Mesothelial cell of epicardium (in vitro differentiated cells): ENCODE results near the gene UFD1. TPM values are rescaled to one million over a fixed set of nuclear protein-coding genes. Genes with fewer than 3 reads are reported as not detected.

Experiments used
- DNase-seq, 2 experiments: peaks; one replicate each; pipeline ENCODE4 v3.0.0; 2021; ENCODE audit warnings: low spot score in 2 of 2; ENCODE audit not compliant: unreplicated experiment in 2 of 2
- H3K27ac Mint-ChIP-seq: 2 replicates; pipeline ENCODE4 v1.8.0; 2021; ENCODE audit warnings: mixed read lengths
- H3K27me3 Mint-ChIP-seq: 2 replicates; pipeline ENCODE4 v1.8.0; 2021; ENCODE audit warnings: low read depth, mixed read lengths
- H3K36me3 Mint-ChIP-seq: 2 replicates; pipeline ENCODE4 v1.8.0; 2021; ENCODE audit warnings: mixed read lengths
- H3K4me1 Mint-ChIP-seq: 2 replicates; pipeline ENCODE4 v1.8.0; 2021; ENCODE audit warnings: mixed read lengths
- H3K4me3 Mint-ChIP-seq: 2 replicates; pipeline ENCODE4 v1.8.0; 2021; ENCODE audit warnings: mild to moderate bottlenecking, moderate library complexity, mixed read lengths
- H3K9me3 Mint-ChIP-seq: 2 replicates; pipeline ENCODE4 v1.8.0; 2021; ENCODE audit warnings: mixed read lengths
- total RNA-seq: library from RNA; stranded (reverse); gene quantifications from 3 replicates; pipeline ENCODE4 v1.2.1, GENCODE V29; 2021
- TF ChIP-seq, protein P1 (sequence below): fragments of 200-600 bp; sonication (generic); IDR thresholded peaks from one replicate; pipeline ENCODE4 v1.5.0; 2021; ENCODE audit warnings: antibody characterized with exemption; ENCODE audit not compliant: unreplicated experiment

The UFD1 gene
- total RNA-seq, 1 donor from 2014 or later = 38.8 TPM

- Mint-ChIP-seq H3K27me3 (no peaks in the 10 kb centered on the region), H3K4me3 (no peak overlapping the region), H3K9me3 (no peaks in the 10 kb centered on the region), H3K36me3 (peaks cover 13% of the 10 kb centered on the region), H3K27ac (no peak overlapping the region), H3K4me1 (peaks cover 25% of the 10 kb centered on the region)
- TF ChIP-seq, protein P1, sequence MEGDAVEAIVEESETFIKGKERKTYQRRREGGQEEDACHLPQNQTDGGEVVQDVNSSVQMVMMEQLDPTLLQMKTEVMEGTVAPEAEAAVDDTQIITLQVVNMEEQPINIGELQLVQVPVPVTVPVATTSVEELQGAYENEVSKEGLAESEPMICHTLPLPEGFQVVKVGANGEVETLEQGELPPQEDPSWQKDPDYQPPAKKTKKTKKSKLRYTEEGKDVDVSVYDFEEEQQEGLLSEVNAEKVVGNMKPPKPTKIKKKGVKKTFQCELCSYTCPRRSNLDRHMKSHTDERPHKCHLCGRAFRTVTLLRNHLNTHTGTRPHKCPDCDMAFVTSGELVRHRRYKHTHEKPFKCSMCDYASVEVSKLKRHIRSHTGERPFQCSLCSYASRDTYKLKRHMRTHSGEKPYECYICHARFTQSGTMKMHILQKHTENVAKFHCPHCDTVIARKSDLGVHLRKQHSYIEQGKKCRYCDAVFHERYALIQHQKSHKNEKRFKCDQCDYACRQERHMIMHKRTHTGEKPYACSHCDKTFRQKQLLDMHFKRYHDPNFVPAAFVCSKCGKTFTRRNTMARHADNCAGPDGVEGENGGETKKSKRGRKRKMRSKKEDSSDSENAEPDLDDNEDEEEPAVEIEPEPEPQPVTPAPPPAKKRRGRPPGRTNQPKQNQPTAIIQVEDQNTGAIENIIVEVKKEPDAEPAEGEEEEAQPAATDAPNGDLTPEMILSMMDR = no peak
- no peak for DNase-seq
These were observed 74.3 kb downstream of the UFD1 start for GRCh38 chr22:19404676-19405075.

GRCh38 chr22:19402642-19403191 lies 76.3 kb downstream of the UFD1 start:
- peaks cover 9% of the 10 kb centered on the region for H3K36me3 Mint-ChIP-seq
- no peak overlapping the region for H3K27ac Mint-ChIP-seq
- no peak for DNase-seq
- H3K4me3 Mint-ChIP-seq = no peak overlapping the region
- no peaks in the 10 kb centered on the region for H3K9me3 Mint-ChIP-seq
- TF ChIP-seq, protein P1 = no peak
- no peaks in the 10 kb centered on the region for H3K27me3 Mint-ChIP-seq
- H3K4me1 Mint-ChIP-seq = peaks cover 15% of the 10 kb centered on the region

GRCh38 chr22:19401483-19401882 lies 77.5 kb downstream of the UFD1 start:
- TF ChIP-seq, protein P1 = no peak
- Mint-ChIP-seq H3K4me3 (no peak overlapping the region), H3K36me3 (peaks cover 12% of the 10 kb centered on the region), H3K27ac (no peak overlapping the region), H3K9me3 (no peaks in the 10 kb centered on the region), H3K27me3 (no peaks in the 10 kb centered on the region), H3K4me1 (peaks cover 2% of the 10 kb centered on the region)
- DNase-seq = no peak

- Mint-ChIP-seq H3K4me1 (no peaks in the 10 kb centered on the region), H3K4me3 (no peak overlapping the region), H3K36me3 (peaks cover 8% of the 10 kb centered on the region), H3K27me3 (no peaks in the 10 kb centered on the region), H3K27ac (no peak overlapping the region), H3K9me3 (no peaks in the 10 kb centered on the region)
- DNase-seq = no peak
- TF ChIP-seq, protein P1 = no peak
These were observed 78.1 kb downstream of the UFD1 start for GRCh38 chr22:19400881-19401280.

Other genes starting within 250 kb of the UFD1 start
- 4.4 to 5.9 TPM (median 4.7 TPM) in 3 replicates for gene CLTCL1, start 187.5 kb downstream of the UFD1 start, total RNA-seq
- 34.6 to 38.2 TPM (median 34.9 TPM) in 3 replicates for gene HIRA, start 47.5 kb downstream of the UFD1 start, total RNA-seq
- gene MRPL40, start 46.6 kb downstream of the UFD1 start, total RNA-seq = 17.9 to 21.9 TPM (median 19.1 TPM) in 3 replicates
- gene C22orf39, start 31.5 kb downstream of the UFD1 start, total RNA-seq = 33.4 to 36.8 TPM (median 34.0 TPM) in 3 replicates
- gene CDC45, start 727 bp upstream of the UFD1 start, total RNA-seq = 12.2 to 15.3 TPM (median 12.5 TPM) in 3 replicates
- gene CLDN5, start 45.2 kb upstream of the UFD1 start, total RNA-seq = not detected in 3 replicates
- gene SEPTIN5, start 235.3 kb upstream of the UFD1 start, total RNA-seq = 32.2 to 42.1 TPM (median 36.2 TPM) in 3 replicates
- 1.4 to 5.7 TPM (median 4.4 TPM) in 3 replicates for gene GP1BB, start 244.3 kb upstream of the UFD1 start, total RNA-seq